Spleen (tissue), 7 donors: ENCODE results near the gene SLC35F6.

Experiments
- CTCF ChIP-seq, 11 experiments: fragments of 200-600 bp in 7 of 11; fragments of 450-650 bp in 4 of 11; sonication (generic) in 4 of 11; IDR thresholded peaks in 8 of 11; conservative IDR thresholded peaks in 3 of 11; 1 replicate in 7 of 11; 2 replicates in 4 of 11; pipeline versions ENCODE4 v1.4.0 to v1.8.0; 2016 to 2021; ENCODE audit warnings: antibody characterized with exemption in 11 of 11, inconsistent platforms in 4 of 11, mild to moderate bottlenecking in 1 of 11
- POLR2A ChIP-seq, 3 donors: fragments of 450-650 bp; IDR thresholded peaks; one replicate each; pipeline ENCODE4 v1.5.1; 2017; ENCODE audit warnings: antibody characterized with exemption in 3 of 3, mild to moderate bottlenecking in 1 of 3
- donor health status: DM: no; HTN: no; CAD: no; lungs with moderate emphysema.
- donor health status: DM: no; HTN: no; CAD: no.
- donor health status: DM: no; HTN: no; CAD: no.

- TF ChIP-seq CTCF (IDR thresholded peaks at IDR 0.05 in 8 of 11, conservative IDR thresholded peaks at IDR 0.05 in 3 of 11) (peak in 8 of 11 experiments; percentile 12 to 38 (median 24)), POLR2A (IDR thresholded peaks at IDR 0.05) (no peak)
These were observed 36.2 kb upstream of the SLC35F6 start for GRCh38 chr2:26727641-26728561.
